HL-60 (cell line): ENCODE data around the gene ABCA6.
"Not testable (repeated sequence)": the region's sequence is repeated elsewhere in the genome, so short reads cannot be mapped to it uniquely, and the experiment has no call there.

Source experiments
- CTCF ChIP-seq: IDR thresholded peaks from one replicate; pipeline ENCODE4 v1.5.1; 2011; ENCODE audit warnings: low read length, control low read depth, inconsistent platforms; ENCODE audit not compliant: insufficient read depth
- GABPA ChIP-seq: IDR thresholded peaks from 2 replicates; pipeline ENCODE4 v1.6.1; 2012; ENCODE audit warnings: low read depth
- POLR2AphosphoS5 ChIP-seq: IDR thresholded peaks from 2 replicates; pipeline ENCODE4 v1.6.1; 2012; ENCODE audit warnings: low read depth
- REST ChIP-seq: IDR thresholded peaks from 2 replicates; pipeline ENCODE4 v1.6.1; 2012; ENCODE audit warnings: low read depth; ENCODE audit not compliant: insufficient replicate concordance

GRCh38 chr17:69070378-69071232 lies 71.1 kb downstream of the ABCA6 start:
- not testable (repeated sequence) for TF ChIP-seq REST, POLR2AphosphoS5, CTCF, GABPA
